ENCODE data around the gene PIP5KL1. TPM values are rescaled to one million over a fixed set of nuclear protein-coding genes. Genes with fewer than 3 reads are reported as not detected.

Gene PIP5KL1
- polyA plus RNA-seq, 1 donor (not counting 4 experiments of a cell fraction or from before 2014, with no cell fraction given), result 4.4 TPM

DNA sequence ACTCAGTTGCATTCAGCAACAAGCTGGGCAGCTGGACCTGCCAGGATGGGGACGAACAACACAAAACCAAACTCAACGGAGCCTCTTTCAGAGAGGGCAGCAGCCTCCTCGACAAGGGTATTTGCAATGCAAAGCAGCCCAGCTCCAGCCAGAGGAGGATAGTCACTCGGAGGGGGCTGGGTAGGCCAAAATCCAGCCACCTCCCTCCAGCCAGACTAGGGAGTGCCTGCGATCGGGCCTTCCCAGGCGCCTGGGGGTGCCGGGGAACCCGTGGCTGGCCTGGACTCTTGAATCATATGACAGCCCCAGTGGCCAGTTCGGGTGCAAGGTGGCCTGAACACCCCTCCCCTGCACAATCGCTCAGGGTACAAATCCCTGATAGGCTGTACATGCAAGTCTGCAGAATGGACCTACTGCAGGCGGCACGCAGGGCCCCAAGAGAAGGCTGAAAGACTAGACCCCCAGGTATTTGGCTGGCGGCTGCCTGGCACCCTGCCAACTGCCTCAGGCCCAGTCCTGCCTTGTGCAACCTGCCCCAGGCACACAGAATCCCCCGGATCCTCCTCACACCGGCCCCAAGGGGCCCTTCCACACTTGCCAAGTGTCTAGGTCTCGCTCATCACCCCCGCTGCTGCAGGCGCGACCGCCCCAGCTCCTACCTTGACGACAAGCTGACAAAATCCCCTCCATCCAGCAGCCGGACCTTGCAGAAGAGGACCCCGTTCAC lies 48.9 kb upstream of the PIP5KL1 start:
- dilution Hi-C loops (cut with MboI; ENCODE audit: extremely low pct_ligation_motif_present, low sequenced_read_pairs), result no loop called here
- no peak overlapping the region for H2AFZ ChIP-seq (ENCODE audit: control insufficient read depth, low read length)
- H3K4me3 ChIP-seq (ENCODE audit: control insufficient read depth in 2 of 3, extremely low read depth in 1 of 3, insufficient read depth in 2 of 3, low read depth in 1 of 3, low read length in 3 of 3), result peak overlapping the region; percentile 64 to 90 (median 77)
- TF ChIP-seq CTCF (optimal IDR thresholded peaks at IDR 0.05 in 1 of 3, IDR thresholded peaks at IDR 0.05 in 1 of 3, conservative IDR thresholded peaks at IDR 0.05 in 1 of 3; ENCODE audit: extremely low read depth in 1 of 3, insufficient read depth in 2 of 3, low read length in 3 of 3), result no peak
- TF ChIP-seq EZH2 (IDR thresholded peaks at IDR 0.05; ENCODE audit: low read length), result no peak
- peaks cover 0 to 4% of the 10 kb centered on the region in 2 experiments for H3K36me3 ChIP-seq (ENCODE audit: control insufficient read depth in 2 of 2, extremely low read depth in 1 of 2, insufficient read depth in 2 of 2, low read length in 2 of 2)
- DNase-seq (ENCODE audit: low read depth, low spot score) (no peak), FAIRE-seq (no peak)
- no peaks in the 10 kb centered on the region for H3K27me3 ChIP-seq (ENCODE audit: control insufficient read depth, extremely low read depth, insufficient read depth, low read length)
- peak overlapping the region; percentile 69 for H3K9ac ChIP-seq (ENCODE audit: control insufficient read depth, extremely low read depth, insufficient read depth, low read length)
- H4K20me1 ChIP-seq (ENCODE audit: control insufficient read depth, extremely low read depth, insufficient read depth, low read length), result no peaks in the 10 kb centered on the region
- H3K79me2 ChIP-seq (ENCODE audit: control insufficient read depth, insufficient read depth, low read length), result peaks cover 30% of the 10 kb centered on the region
- H3K4me2 ChIP-seq (ENCODE audit: control insufficient read depth, extremely low read depth, insufficient read depth, low read depth, low read length), result peak overlapping the region; percentile 94
- H3K4me1 ChIP-seq (ENCODE audit: control insufficient read depth, extremely low read depth, insufficient read depth, low read length), result peaks cover 25% of the 10 kb centered on the region
- no peaks in the 10 kb centered on the region for H3K9me3 ChIP-seq (ENCODE audit: control insufficient read depth, low read depth, low read length)
- H3K9me1 ChIP-seq (ENCODE audit: control insufficient read depth, extremely low read depth, insufficient read depth, low read length), result no peaks in the 10 kb centered on the region
- peak overlapping the region; percentile 17 for H3K27ac ChIP-seq (ENCODE audit: control insufficient read depth, insufficient read depth, low read length)

DNA sequence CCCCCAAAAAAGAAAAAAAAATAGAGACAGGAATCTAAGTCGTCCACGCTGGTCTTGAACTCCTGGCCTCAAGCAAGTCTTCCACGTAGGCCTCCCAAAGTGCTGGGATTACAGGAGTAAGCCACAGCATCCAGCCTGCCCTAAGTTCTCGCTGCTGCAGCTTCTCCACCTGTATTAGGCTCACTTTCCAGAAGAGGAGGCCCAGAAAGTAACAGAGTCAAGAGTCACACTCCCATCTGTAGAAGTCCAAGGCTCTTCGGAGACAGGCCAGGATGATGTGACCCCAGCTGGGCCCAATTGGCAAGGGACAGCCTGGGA lies 48.4 kb upstream of the PIP5KL1 start:
- DNase-seq (ENCODE audit: low read depth, low spot score) (no peak), FAIRE-seq (no peak)
- H3K79me2 ChIP-seq (ENCODE audit: control insufficient read depth, insufficient read depth, low read length), result peaks cover 32% of the 10 kb centered on the region
- TF ChIP-seq EZH2 (IDR thresholded peaks at IDR 0.05; ENCODE audit: low read length), result no peak
- no peak for TF ChIP-seq CTCF (optimal IDR thresholded peaks at IDR 0.05 in 1 of 3, IDR thresholded peaks at IDR 0.05 in 1 of 3, conservative IDR thresholded peaks at IDR 0.05 in 1 of 3; ENCODE audit: extremely low read depth in 1 of 3, insufficient read depth in 2 of 3, low read length in 3 of 3)
- peak overlapping the region; percentile 69 for H3K9ac ChIP-seq (ENCODE audit: control insufficient read depth, extremely low read depth, insufficient read depth, low read length)
- dilution Hi-C loops (cut with MboI; ENCODE audit: extremely low pct_ligation_motif_present, low sequenced_read_pairs), result no loop called here
- peaks cover 0 to 4% of the 10 kb centered on the region in 2 experiments for H3K36me3 ChIP-seq (ENCODE audit: control insufficient read depth in 2 of 2, extremely low read depth in 1 of 2, insufficient read depth in 2 of 2, low read length in 2 of 2)
- H3K4me3 ChIP-seq (ENCODE audit: control insufficient read depth in 2 of 3, extremely low read depth in 1 of 3, insufficient read depth in 2 of 3, low read depth in 1 of 3, low read length in 3 of 3), result peak overlapping the region; percentile 64 to 90 (median 77)
- H3K4me2 ChIP-seq (ENCODE audit: control insufficient read depth, extremely low read depth, insufficient read depth, low read depth, low read length), result peak overlapping the region; percentile 94
- no peaks in the 10 kb centered on the region for H4K20me1 ChIP-seq (ENCODE audit: control insufficient read depth, extremely low read depth, insufficient read depth, low read length)
- no peak overlapping the region for H2AFZ ChIP-seq (ENCODE audit: control insufficient read depth, low read length)
- H3K27ac ChIP-seq (ENCODE audit: control insufficient read depth, insufficient read depth, low read length), result no peak overlapping the region
- no peaks in the 10 kb centered on the region for H3K27me3 ChIP-seq (ENCODE audit: control insufficient read depth, extremely low read depth, insufficient read depth, low read length)
- no peaks in the 10 kb centered on the region for H3K9me3 ChIP-seq (ENCODE audit: control insufficient read depth, low read depth, low read length)
- peaks cover 25% of the 10 kb centered on the region for H3K4me1 ChIP-seq (ENCODE audit: control insufficient read depth, extremely low read depth, insufficient read depth, low read length)
- no peaks in the 10 kb centered on the region for H3K9me1 ChIP-seq (ENCODE audit: control insufficient read depth, extremely low read depth, insufficient read depth, low read length)

Data from keratinocyte (primary cell).